Spleen (tissue), 11 donors: ENCODE data around the gene ARHGEF37. TPM values are rescaled to one million over a fixed set of nuclear protein-coding genes. Genes with fewer than 3 reads are reported as not detected.
"Not testable (repeated sequence)": the region's sequence is repeated elsewhere in the genome, so short reads cannot be mapped to it uniquely, and the experiment has no call there.

Source experiments
- DNase-seq: peaks from one replicate; pipeline ENCODE4 v3.0.0-alpha.2; 2020
- H3K27ac ChIP-seq, 8 donors: fragments of 200-600 bp; sonication (generic) in 7 of 8; 1 replicate in 4 of 8; 2 replicates in 4 of 8; pipeline versions ENCODE4 v1.5.0 to v1.8.0; 2016 to 2021; ENCODE audit warnings: inconsistent platforms in 4 of 8, mild to moderate bottlenecking in 4 of 8, moderate library complexity in 1 of 8
- H3K27me3 ChIP-seq, 7 donors: fragments of 200-600 bp; sonication (generic) in 6 of 7; replicated peaks in 1 of 7; 1 replicate in 4 of 7; 2 replicates in 3 of 7; pipeline versions ENCODE4 v1.5.0 to v1.8.0; 2016 to 2021; ENCODE audit warnings: inconsistent platforms in 3 of 7, mild to moderate bottlenecking in 1 of 7
- H3K36me3 ChIP-seq, 6 donors: fragments of 200-600 bp; sonication (generic) in 5 of 6; 1 replicate in 4 of 6; 2 replicates in 2 of 6; pipeline versions ENCODE4 v1.5.0 to v1.8.0; 2016 to 2021; ENCODE audit warnings: inconsistent platforms in 2 of 6
- H3K4me1 ChIP-seq, 6 donors: fragments of 200-600 bp; sonication (generic) in 5 of 6; 1 replicate in 3 of 6; 2 replicates in 3 of 6; pipeline versions ENCODE4 v1.5.0 to v1.8.0; 2016 to 2021; ENCODE audit warnings: inconsistent platforms in 3 of 6
- H3K4me3 ChIP-seq, 8 donors: fragments of 200-600 bp; sonication (generic) in 7 of 8; 1 replicate in 4 of 8; 2 replicates in 4 of 8; pipeline versions ENCODE4 v1.5.0 to v1.8.0; 2016 to 2021; ENCODE audit warnings: inconsistent platforms in 4 of 8, mild to moderate bottlenecking in 4 of 8, moderate library complexity in 2 of 8
- H3K9me3 ChIP-seq, 8 donors: fragments of 200-600 bp; sonication (generic) in 7 of 8; 1 replicate in 4 of 8; 2 replicates in 4 of 8; pipeline versions ENCODE4 v1.5.0 to v1.8.0; 2016 to 2021; ENCODE audit warnings: inconsistent platforms in 4 of 8
- CTCF ChIP-seq, 11 experiments: fragments of 200-600 bp in 7 of 11; fragments of 450-650 bp in 4 of 11; sonication (generic) in 4 of 11; IDR thresholded peaks in 8 of 11; conservative IDR thresholded peaks in 3 of 11; 1 replicate in 7 of 11; 2 replicates in 4 of 11; pipeline versions ENCODE4 v1.4.0 to v1.8.0; 2016 to 2021; ENCODE audit warnings: antibody characterized with exemption in 11 of 11, inconsistent platforms in 4 of 11, mild to moderate bottlenecking in 1 of 11
- POLR2A ChIP-seq, 3 donors: fragments of 450-650 bp; IDR thresholded peaks; one replicate each; pipeline ENCODE4 v1.5.1; 2017; ENCODE audit warnings: antibody characterized with exemption in 3 of 3, mild to moderate bottlenecking in 1 of 3
- POLR2AphosphoS5 ChIP-seq, 3 donors: sonication (generic); formaldehyde crosslinking; IDR thresholded peaks; one replicate each; pipeline ENCODE4 v1.5.1; 2017; ENCODE audit warnings: antibody characterized with exemption in 3 of 3
- WGBS, 5 donors: extraction: QIAGEN DNeasy Blood & Tissue Kit in 3 of 5; methylation state at CpG; one replicate each; pipeline versions ENCODE4 v1.1.5 to v1.1.7; 2013 to 2018; 5-methylcytosine and 5-hydroxymethylcytosine counted together
- intact Hi-C: fragments of 100-400 bp; cut with DNase I; formaldehyde crosslinking; loops from one replicate; pipeline ENCODE4 v1.15.0; 2023; ENCODE audit warnings: low total_unique reads
- polyA plus RNA-seq, 3 donors: library from polyadenylated mRNA; stranded (reverse); fragments of 200-250 nt; gene quantifications; one replicate each; pipeline ENCODE4 v1.2.1, GENCODE V29; 2013
- total RNA-seq, 7 donors: library from RNA; depleted of rRNA in 3 of 7; stranded (reverse); fragments of >200 nt in 3 of 7; fragmentation: NEBNext Ultra II Directional in 4 of 7; extraction: Animal tissue kit (Norgen Biotek cat#: 25700) in 4 of 7; gene quantifications; one replicate each; pipeline versions ENCODE4 v1.1.0 to v1.2.1, GENCODE V29; 2016 to 2021
- donor health status: healthy with polysubstance abuse.
- donor health status: DM: no; HTN: no; CAD: no; lungs with moderate emphysema.
- donor health status: DM: no; HTN: no; CAD: no.
- donor health status: Bipolar disorder and iron deficiency.
- donor health status: healthy.
- donor health status: DM: no; HTN: no; CAD: no.
- donor health status: DM: yes; HTN: yes; CAD: no.

ARHGEF37 gene
- total and polyA plus RNA-seq, 10 donors: 0.77 to 3.5 (median 1.3) TPM

- Histone ChIP-seq H3K27ac (no peak overlapping the region), H3K36me3 (no peaks in the 10 kb centered on the region), H3K27me3 (no peaks in the 10 kb centered on the region), H3K9me3 (no peaks in the 10 kb centered on the region), H3K4me1 (peaks cover 0 to 19% (median 8%) of the 10 kb centered on the region in 6 donors), H3K4me3 (no peak overlapping the region)
- DNase-seq: no peak
- TF ChIP-seq CTCF (IDR thresholded peaks at IDR 0.05 in 8 of 11, conservative IDR thresholded peaks at IDR 0.05 in 3 of 11) (no peak), POLR2AphosphoS5 (IDR thresholded peaks at IDR 0.05) (no peak), POLR2A (IDR thresholded peaks at IDR 0.05) (no peak)
- WGBS, 5 donors: 65 to 82% (median 79%) methylated on average over 2 of the region's 2 CpGs
- intact Hi-C loops: no loop called here
Observed at GRCh38 chr5:149596712-149597111, 15.4 kb downstream of the ARHGEF37 start.

- peaks cover 0 to 19% (median 8%) of the 10 kb centered on the region in 6 donors for H3K4me1 ChIP-seq
- DNase-seq: no peak
- no peak for TF ChIP-seq CTCF (IDR thresholded peaks at IDR 0.05 in 8 of 11, conservative IDR thresholded peaks at IDR 0.05 in 3 of 11)
- TF ChIP-seq POLR2A (IDR thresholded peaks at IDR 0.05): no peak
- TF ChIP-seq POLR2AphosphoS5 (IDR thresholded peaks at IDR 0.05): no peak
- no peak overlapping the region for H3K27ac ChIP-seq
- H3K4me3 ChIP-seq: no peak overlapping the region
- H3K36me3 ChIP-seq: no peaks in the 10 kb centered on the region
- no peaks in the 10 kb centered on the region for H3K9me3 ChIP-seq
- WGBS, 5 donors: 94 to 98% (median 96%) methylated on average over 3 to 7 of the region's 7 CpGs
- intact Hi-C loops: no loop called here
- no peaks in the 10 kb centered on the region for H3K27me3 ChIP-seq
Observed at GRCh38 chr5:149597618-149598017, 16.3 kb downstream of the ARHGEF37 start.

GRCh38 chr5:149598234-149598633 lies 16.9 kb downstream of the ARHGEF37 start:
- H3K36me3 ChIP-seq, DNase-seq, H3K4me3 ChIP-seq, H3K27ac ChIP-seq, intact Hi-C loops, H3K9me3 ChIP-seq, H3K27me3 ChIP-seq: not testable (repeated sequence)
- 83 to 93% (median 89%) methylated on average over 2 of the region's 2 CpGs for WGBS, 5 donors
- peaks cover 0 to 19% (median 8%) of the 10 kb centered on the region in 6 donors for H3K4me1 ChIP-seq

GRCh38 chr5:149598966-149599365 lies 17.7 kb downstream of the ARHGEF37 start:
- Histone ChIP-seq H3K9me3 (no peaks in the 10 kb centered on the region), H3K27ac (no peak overlapping the region), H3K4me1 (peaks cover 0 to 19% (median 8%) of the 10 kb centered on the region in 6 donors), H3K27me3 (no peaks in the 10 kb centered on the region), H3K4me3 (no peak overlapping the region), H3K36me3 (no peaks in the 10 kb centered on the region)
- intact Hi-C loops: no loop called here
- 78 to 95% (median 90%) methylated on average over 3 of the region's 3 CpGs for WGBS, 5 donors
- no peak for DNase-seq
- TF ChIP-seq CTCF (IDR thresholded peaks at IDR 0.05 in 8 of 11, conservative IDR thresholded peaks at IDR 0.05 in 3 of 11) (no peak), POLR2AphosphoS5 (IDR thresholded peaks at IDR 0.05) (no peak), POLR2A (IDR thresholded peaks at IDR 0.05) (no peak)

GRCh38 chr5:149599375-149599774 lies 18.1 kb downstream of the ARHGEF37 start:
- Histone ChIP-seq H3K36me3 (no peaks in the 10 kb centered on the region), H3K27ac (no peak overlapping the region), H3K4me1 (peaks cover 0 to 19% (median 8%) of the 10 kb centered on the region in 6 donors), H3K27me3 (no peaks in the 10 kb centered on the region), H3K4me3 (no peak overlapping the region), H3K9me3 (no peaks in the 10 kb centered on the region)
- DNase-seq: no peak
- no peak for TF ChIP-seq POLR2A (IDR thresholded peaks at IDR 0.05)
- no peak for TF ChIP-seq CTCF (IDR thresholded peaks at IDR 0.05 in 8 of 11, conservative IDR thresholded peaks at IDR 0.05 in 3 of 11)
- TF ChIP-seq POLR2AphosphoS5 (IDR thresholded peaks at IDR 0.05): no peak
- intact Hi-C loops: no loop called here
- WGBS, 5 donors: 94 to 97% (median 95%) methylated on average over 4 of the region's 4 CpGs
